ENCODE measurements around the gene LMBRD1.
"Not testable (repeated sequence)": the region's sequence is repeated elsewhere in the genome, so short reads cannot be mapped to it uniquely, and the experiment has no call there.

LMBRD1 gene

GRCh38 chr6:69796642-69797390, at the start of gene LMBRD1:
Gene LMBRD1 (minus strand): TSS chr6:69797010. CDS start chr6:69796881, 129 bp downstream.
- peak; percentile 96 to 100 (median 99) for DNase-seq (ENCODE audit: low read depth in 3 of 3, low spot score in 1 of 3)

- no peak for DNase-seq (ENCODE audit: low read depth in 3 of 3, low spot score in 1 of 3)
These were observed 49.5 kb upstream of the LMBRD1 start for GRCh38 chr6:69846312-69846711.

- DNase-seq (ENCODE audit: low read depth in 3 of 3, low spot score in 1 of 3), result no peak
These were observed 46.4 kb upstream of the LMBRD1 start for GRCh38 chr6:69843189-69843588.

GRCh38 chr6:69841862-69842261, 45.1 kb upstream of the LMBRD1 start:
- no peak for DNase-seq (ENCODE audit: low read depth in 3 of 3, low spot score in 1 of 3)

GRCh38 chr6:69835414-69836179, 38.8 kb upstream of the LMBRD1 start:
- DNase-seq (ENCODE audit: low read depth in 3 of 3, low spot score in 1 of 3), result no peak

GRCh38 chr6:69832558-69832957, 35.7 kb upstream of the LMBRD1 start:
- no peak for DNase-seq (ENCODE audit: low read depth in 3 of 3, low spot score in 1 of 3)

- DNase-seq (ENCODE audit: low read depth in 3 of 3, low spot score in 1 of 3), result no peak
These were observed 30.6 kb upstream of the LMBRD1 start for GRCh38 chr6:69827276-69827893.

- no peak for DNase-seq (ENCODE audit: low read depth in 3 of 3, low spot score in 1 of 3)
These were observed 29.1 kb upstream of the LMBRD1 start for GRCh38 chr6:69825904-69826303.

- DNase-seq (ENCODE audit: low read depth in 3 of 3, low spot score in 1 of 3), result not testable (repeated sequence)
These were observed 27.5 kb upstream of the LMBRD1 start for GRCh38 chr6:69824355-69824754.

- no peak for DNase-seq (ENCODE audit: low read depth in 3 of 3, low spot score in 1 of 3)
These were observed 23.6 kb upstream of the LMBRD1 start for GRCh38 chr6:69820438-69820837.

- no peak for DNase-seq (ENCODE audit: low read depth in 3 of 3, low spot score in 1 of 3)
These were observed 23.2 kb upstream of the LMBRD1 start for GRCh38 chr6:69820018-69820417.

GRCh38 chr6:69819138-69819537, 22.3 kb upstream of the LMBRD1 start:
- DNase-seq (ENCODE audit: low read depth in 3 of 3, low spot score in 1 of 3), result no peak

- no peak for DNase-seq (ENCODE audit: low read depth in 3 of 3, low spot score in 1 of 3)
These were observed 21.6 kb upstream of the LMBRD1 start for GRCh38 chr6:69818223-69818930.

GRCh38 chr6:69817358-69817757, 20.5 kb upstream of the LMBRD1 start:
- DNase-seq (ENCODE audit: low read depth in 3 of 3, low spot score in 1 of 3), result no peak

- no peak for DNase-seq (ENCODE audit: low read depth in 3 of 3, low spot score in 1 of 3)
These were observed 19.8 kb upstream of the LMBRD1 start for GRCh38 chr6:69816569-69816968.

GRCh38 chr6:69816026-69816425, 19.2 kb upstream of the LMBRD1 start:
- DNase-seq (ENCODE audit: low read depth in 3 of 3, low spot score in 1 of 3), result no peak

- no peak for DNase-seq (ENCODE audit: low read depth in 3 of 3, low spot score in 1 of 3)
These were observed 16.7 kb upstream of the LMBRD1 start for GRCh38 chr6:69813508-69813907.

- no peak for DNase-seq (ENCODE audit: low read depth in 3 of 3, low spot score in 1 of 3)
These were observed 16.1 kb upstream of the LMBRD1 start for GRCh38 chr6:69812746-69813427.

GRCh38 chr6:69802995-69803394, 6.2 kb upstream of the LMBRD1 start:
- DNase-seq (ENCODE audit: low read depth in 3 of 3, low spot score in 1 of 3), result no peak

GRCh38 chr6:69801711-69802110, 4.9 kb upstream of the LMBRD1 start:
- no peak for DNase-seq (ENCODE audit: low read depth in 3 of 3, low spot score in 1 of 3)

GRCh38 chr6:69801225-69801624, 4.4 kb upstream of the LMBRD1 start:
- DNase-seq (ENCODE audit: low read depth in 3 of 3, low spot score in 1 of 3), result no peak

Measured in stimulated activated CD4-positive, alpha-beta T cell treated with anti-CD3 and anti-CD28 coated beads, TNF-alpha, amount 100 ng/mL, for 1 hour (primary cell).